Endothelial cell (in vitro differentiated cells): ENCODE measurements around the gene ARSG. TPM values are rescaled to one million over a fixed set of nuclear protein-coding genes. Genes with fewer than 3 reads are reported as not detected.
A peak's percentile ranks its signal among the peaks of the same experiment; 100 is the strongest.

Experiments
- DNase-seq: peaks from one replicate; pipeline ENCODE4 v3.0.0; 2021; ENCODE audit warnings: low spot score
- H3K27ac Mint-ChIP-seq: one replicate; pipeline ENCODE4 v1.8.0; 2021; ENCODE audit warnings: mixed read lengths, inconsistent platforms; ENCODE audit not compliant: unreplicated experiment
- H3K27me3 Mint-ChIP-seq: one replicate; pipeline ENCODE4 v1.8.0; 2021; ENCODE audit warnings: mild to moderate bottlenecking, moderate library complexity, mixed read lengths, inconsistent platforms; ENCODE audit not compliant: unreplicated experiment
- H3K36me3 Mint-ChIP-seq: one replicate; pipeline ENCODE4 v1.8.0; 2021; ENCODE audit warnings: mild to moderate bottlenecking, low read depth, mixed read lengths, inconsistent platforms; ENCODE audit not compliant: unreplicated experiment
- H3K4me1 Mint-ChIP-seq: one replicate; pipeline ENCODE4 v1.8.0; 2021; ENCODE audit warnings: mild to moderate bottlenecking, mixed read lengths, inconsistent platforms; ENCODE audit not compliant: unreplicated experiment
- H3K4me3 Mint-ChIP-seq: one replicate; pipeline ENCODE4 v1.8.0; 2021; ENCODE audit warnings: mild to moderate bottlenecking, mixed read lengths, inconsistent platforms; ENCODE audit not compliant: unreplicated experiment
- H3K9me3 Mint-ChIP-seq: one replicate; pipeline ENCODE4 v1.8.0; 2021; ENCODE audit warnings: mixed read lengths, inconsistent platforms; ENCODE audit not compliant: unreplicated experiment
- CTCF ChIP-seq: fragments of 200-600 bp; sonication (generic); IDR thresholded peaks from one replicate; pipeline ENCODE4 v1.5.0; 2021; ENCODE audit warnings: antibody characterized with exemption; ENCODE audit not compliant: unreplicated experiment
- total RNA-seq: library from RNA; stranded (reverse); fragmentation: NEBNext Ultra II Directional; extraction: Animal tissue kit (Norgen Biotek cat#: 25700); gene quantifications from one replicate; pipeline ENCODE4 v1.2.1, GENCODE V29; 2021; ENCODE audit not compliant: unreplicated experiment

Gene ARSG
- total RNA-seq, 1 donor from 2014 or later, result 9.8 TPM

GRCh38 chr17:68289473-68289872 is 1.8 kb upstream of the ARSG start:
- Mint-ChIP-seq H3K36me3 (peaks cover 4% of the 10 kb centered on the region), H3K4me1 (peaks cover 32% of the 10 kb centered on the region), H3K27ac (peak overlapping the region; percentile 11), H3K9me3 (no peaks in the 10 kb centered on the region), H3K4me3 (peak overlapping the region; percentile 12), H3K27me3 (peaks cover 8% of the 10 kb centered on the region)
- no peak for DNase-seq
- no peak for TF ChIP-seq CTCF

GRCh38 chr17:68289936-68290267 is 1.4 kb upstream of the ARSG start:
- Mint-ChIP-seq H3K4me1 (peaks cover 36% of the 10 kb centered on the region), H3K27ac (peak overlapping the region; percentile 11), H3K27me3 (peaks cover 8% of the 10 kb centered on the region), H3K36me3 (peaks cover 4% of the 10 kb centered on the region), H3K9me3 (no peaks in the 10 kb centered on the region), H3K4me3 (peak overlapping the region; percentile 90)
- DNase-seq, result no peak
- TF ChIP-seq CTCF, result no peak

GRCh38 chr17:68290268-68290954 is 884 bp upstream of the ARSG start:
- peaks cover 10% of the 10 kb centered on the region for H3K27me3 Mint-ChIP-seq
- peak overlapping the region; percentile 90 for H3K4me3 Mint-ChIP-seq
- no peaks in the 10 kb centered on the region for H3K9me3 Mint-ChIP-seq
- DNase-seq, result peak; percentile 47
- TF ChIP-seq CTCF, result no peak
- peak overlapping the region; percentile 76 for H3K27ac Mint-ChIP-seq
- peaks cover 37% of the 10 kb centered on the region for H3K4me1 Mint-ChIP-seq
- H3K36me3 Mint-ChIP-seq, result peaks cover 4% of the 10 kb centered on the region

- Mint-ChIP-seq H3K27ac (no peak overlapping the region), H3K9me3 (no peaks in the 10 kb centered on the region), H3K4me3 (peak overlapping the region; percentile 82), H3K4me1 (peaks cover 48% of the 10 kb centered on the region), H3K36me3 (peaks cover 4% of the 10 kb centered on the region), H3K27me3 (peaks cover 10% of the 10 kb centered on the region)
- peak; percentile 72 for DNase-seq
- TF ChIP-seq CTCF, result no peak
These were observed 767 bp downstream of the ARSG start for GRCh38 chr17:68291836-68292688.

- no peak overlapping the region for H3K27ac Mint-ChIP-seq
- no peaks in the 10 kb centered on the region for H3K9me3 Mint-ChIP-seq
- H3K4me1 Mint-ChIP-seq, result peaks cover 51% of the 10 kb centered on the region
- TF ChIP-seq CTCF, result no peak
- no peak for DNase-seq
- H3K4me3 Mint-ChIP-seq, result peak overlapping the region; percentile 82
- H3K36me3 Mint-ChIP-seq, result peaks cover 4% of the 10 kb centered on the region
- peaks cover 10% of the 10 kb centered on the region for H3K27me3 Mint-ChIP-seq
These were observed 1.4 kb downstream of the ARSG start for GRCh38 chr17:68292689-68293040.
